ENCODE measurements around the gene DBNL.

DBNL gene

DNA sequence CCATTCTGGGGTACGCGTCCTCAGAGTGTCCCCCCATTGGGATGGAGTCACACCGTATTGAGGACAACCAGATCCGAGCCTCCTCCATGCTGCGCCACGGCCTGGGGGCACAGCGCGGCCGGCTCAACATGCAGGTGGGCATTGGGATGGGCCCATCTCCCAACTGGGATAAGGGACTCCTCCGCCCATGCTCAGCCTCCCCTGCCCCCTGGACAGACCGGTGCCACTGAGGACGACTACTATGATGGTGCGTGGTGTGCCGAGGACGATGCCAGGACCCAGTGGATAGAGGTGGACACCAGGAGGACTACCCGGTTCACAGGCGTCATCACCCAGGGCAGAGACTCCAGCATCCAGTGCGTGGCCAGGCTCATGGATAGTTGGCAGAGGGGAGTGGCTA is 65.5 kb downstream of the DBNL start:
- DNase-seq (ENCODE audit: low read depth, low spot score) = no peak

DNA sequence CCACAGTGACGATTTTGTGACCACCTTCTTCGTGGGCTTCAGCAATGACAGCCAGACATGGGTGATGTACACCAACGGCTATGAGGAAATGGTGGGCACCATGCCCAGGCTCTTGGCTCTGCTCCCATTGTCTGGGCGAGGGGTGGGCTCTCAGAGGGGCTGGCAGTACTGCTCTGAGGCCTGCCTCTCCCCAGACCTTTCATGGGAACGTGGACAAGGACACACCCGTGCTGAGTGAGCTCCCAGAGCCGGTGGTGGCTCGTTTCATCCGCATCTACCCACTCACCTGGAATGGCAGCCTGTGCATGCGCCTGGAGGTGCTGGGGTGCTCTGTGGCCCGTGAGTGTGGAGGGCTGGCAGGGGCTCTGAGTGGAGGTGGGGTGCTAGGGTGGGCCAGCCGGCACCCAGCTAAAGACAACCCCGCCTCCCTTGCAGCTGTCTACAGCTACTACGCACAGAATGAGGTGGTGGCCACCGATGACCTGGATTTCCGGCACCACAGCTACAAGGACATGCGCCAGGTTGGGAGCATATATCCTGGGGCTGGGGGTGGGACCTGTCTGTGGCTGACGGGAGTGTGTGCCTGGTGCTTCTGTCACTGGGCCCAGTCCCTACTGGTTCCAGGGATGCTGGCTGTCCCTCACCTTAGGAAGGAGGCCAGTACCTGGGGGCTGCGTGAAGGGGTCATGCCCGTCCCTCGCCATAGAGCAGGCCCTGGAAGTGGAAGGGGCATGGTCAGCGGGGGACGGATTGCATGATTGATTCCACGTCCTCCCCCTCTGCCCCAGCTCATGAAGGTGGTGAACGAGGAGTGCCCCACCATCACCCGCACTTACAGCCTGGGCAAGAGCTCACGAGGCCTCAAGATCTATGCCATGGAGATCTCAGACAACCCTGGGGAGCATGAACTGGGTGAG is 66.5 kb downstream of the DBNL start:
- no peak for DNase-seq (ENCODE audit: low read depth, low spot score)

Data from smooth muscle cell of the brain vasculature (primary cell).